ENCODE data around the gene CSNK1G2. TPM values are rescaled to one million over a fixed set of nuclear protein-coding genes. Genes with fewer than 3 reads are reported as not detected.

The CSNK1G2 gene
- total RNA-seq, 4 donors from 2014 or later = 54.5 to 250 (median 103) TPM

GRCh38 chr19:2011169-2011568 is 70.2 kb downstream of the CSNK1G2 start:
- Histone ChIP-seq H3K4me1 (peaks cover 0 to 22% (median 5%) of the 10 kb centered on the region in 4 donors), H3K27me3 (no peaks in the 10 kb centered on the region), H3K36me3 (no peaks in the 10 kb centered on the region), H3K27ac (no peak overlapping the region), H3K4me3 (no peak overlapping the region), H3K9me3 (no peaks in the 10 kb centered on the region)
- DNase-seq = no peak
- TF ChIP-seq CTCF (IDR thresholded peaks at IDR 0.05) (no peak), POLR2A (IDR thresholded peaks at IDR 0.05) (no peak)

GRCh38 chr19:2012941-2013682 is 72.1 kb downstream of the CSNK1G2 start:
- TF ChIP-seq CTCF (IDR thresholded peaks at IDR 0.05) = no peak
- no peak for TF ChIP-seq POLR2A (IDR thresholded peaks at IDR 0.05)
- no peak for DNase-seq
- no peaks in the 10 kb centered on the region for H3K27me3 ChIP-seq
- H3K36me3 ChIP-seq = no peaks in the 10 kb centered on the region
- no peaks in the 10 kb centered on the region for H3K9me3 ChIP-seq
- H3K27ac ChIP-seq = no peak overlapping the region
- H3K4me3 ChIP-seq = no peak overlapping the region
- H3K4me1 ChIP-seq = peaks cover 0 to 29% (median 9%) of the 10 kb centered on the region in 4 donors

GRCh38 chr19:2013683-2013961 is 72.7 kb downstream of the CSNK1G2 start:
- no peaks in the 10 kb centered on the region for H3K27me3 ChIP-seq
- TF ChIP-seq CTCF (IDR thresholded peaks at IDR 0.05) (no peak), POLR2A (IDR thresholded peaks at IDR 0.05) (no peak)
- no peak overlapping the region for H3K4me3 ChIP-seq
- H3K9me3 ChIP-seq = no peaks in the 10 kb centered on the region
- H3K4me1 ChIP-seq = peaks cover 0 to 29% (median 9%) of the 10 kb centered on the region in 4 donors
- H3K27ac ChIP-seq = no peak overlapping the region
- no peaks in the 10 kb centered on the region for H3K36me3 ChIP-seq
- no peak for DNase-seq

DNA sequence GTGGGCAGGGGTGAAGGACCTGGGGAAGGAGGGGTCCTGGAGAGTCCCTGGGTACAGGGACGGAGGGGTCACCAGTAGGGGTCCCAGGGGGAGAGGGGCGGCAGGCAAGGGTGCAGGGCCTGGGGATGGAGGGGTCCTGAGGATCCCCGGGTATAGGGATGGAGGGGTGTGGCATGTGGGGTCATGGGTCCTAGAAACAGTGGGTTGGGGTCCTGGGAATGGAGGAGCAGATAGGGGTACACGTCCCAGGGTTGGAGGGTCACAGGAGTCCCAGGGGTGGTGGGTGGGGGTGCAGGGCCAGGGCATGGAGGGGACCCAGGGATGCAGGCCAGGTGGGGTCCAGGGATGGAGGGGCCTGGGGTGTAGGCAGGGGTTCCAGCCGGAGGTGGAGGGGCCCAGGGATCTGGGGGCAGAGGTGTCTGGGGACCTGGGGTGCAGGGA is 73.2 kb downstream of the CSNK1G2 start:
- Histone ChIP-seq H3K27ac (peak overlapping the region in 1 of 4 donors; percentile 83), H3K4me1 (peaks cover 0 to 29% (median 9%) of the 10 kb centered on the region in 4 donors), H3K36me3 (no peaks in the 10 kb centered on the region), H3K4me3 (peak overlapping the region in 1 of 4 donors; percentile 58), H3K27me3 (no peaks in the 10 kb centered on the region), H3K9me3 (no peaks in the 10 kb centered on the region)
- no peak for DNase-seq
- no peak for TF ChIP-seq POLR2A (IDR thresholded peaks at IDR 0.05)
- TF ChIP-seq CTCF (IDR thresholded peaks at IDR 0.05) = no peak

GRCh38 chr19:2014731-2015607 is 74.0 kb downstream of the CSNK1G2 start:
- H3K27me3 ChIP-seq = no peaks in the 10 kb centered on the region
- no peaks in the 10 kb centered on the region for H3K36me3 ChIP-seq
- H3K4me1 ChIP-seq = peaks cover 0 to 37% (median 9%) of the 10 kb centered on the region in 4 donors
- no peaks in the 10 kb centered on the region for H3K9me3 ChIP-seq
- TF ChIP-seq CTCF (IDR thresholded peaks at IDR 0.05) (no peak), POLR2A (IDR thresholded peaks at IDR 0.05) (no peak)
- H3K27ac ChIP-seq = peak overlapping the region; percentile 36 to 83 (median 60)
- DNase-seq = no peak
- peak overlapping the region; percentile 55 to 95 (median 75) for H3K4me3 ChIP-seq

Data from Peyer's patch (tissue), 4 donors.